Mesodermal cell (in vitro differentiated cells): Measurements from ENCODE around the gene CAPRIN1.
"Not testable (repeated sequence)": the region's sequence is repeated elsewhere in the genome, so short reads cannot be mapped to it uniquely, and the experiment has no call there.

ENCODE experiments used
- H3K27ac ChIP-seq: 2 replicates; pipeline ENCODE4 v1.7.0; 2013; ENCODE audit warnings: mild to moderate bottlenecking, low read depth, low read length, moderate library complexity; ENCODE audit not compliant: severe bottlenecking
- H3K36me3 ChIP-seq: 2 replicates; pipeline ENCODE4 v1.7.1; 2013; ENCODE audit warnings: mild to moderate bottlenecking, low read length, moderate library complexity; ENCODE audit not compliant: control insufficient read depth, insufficient read depth
- H3K4me1 ChIP-seq: one replicate; pipeline ENCODE4 v1.7.1; 2013; ENCODE audit warnings: mild to moderate bottlenecking, low read length; ENCODE audit not compliant: insufficient read depth, control insufficient read depth, poor library complexity, severe bottlenecking
- H3K4me3 ChIP-seq: 2 replicates; pipeline ENCODE4 v1.7.0; 2013; ENCODE audit warnings: low read length, control low read depth, mild to moderate bottlenecking; ENCODE audit not compliant: insufficient read depth, poor library complexity, severe bottlenecking; ENCODE audit errors: extremely low read depth
- H3K9me3 ChIP-seq: 2 replicates; pipeline ENCODE4 v1.7.1; 2013; ENCODE audit warnings: mild to moderate bottlenecking, low read length, moderate library complexity; ENCODE audit not compliant: control insufficient read depth
- WGBS, 2 experiments: methylation state at CpG; one replicate each; pipeline ENCODE4 v1.1.5; 2013; ENCODE audit warnings: missing lambda C conversion rate in 2 of 2; ENCODE audit not compliant: insufficient coverage in 2 of 2; 5-methylcytosine and 5-hydroxymethylcytosine counted together

The CAPRIN1 gene

DNA sequence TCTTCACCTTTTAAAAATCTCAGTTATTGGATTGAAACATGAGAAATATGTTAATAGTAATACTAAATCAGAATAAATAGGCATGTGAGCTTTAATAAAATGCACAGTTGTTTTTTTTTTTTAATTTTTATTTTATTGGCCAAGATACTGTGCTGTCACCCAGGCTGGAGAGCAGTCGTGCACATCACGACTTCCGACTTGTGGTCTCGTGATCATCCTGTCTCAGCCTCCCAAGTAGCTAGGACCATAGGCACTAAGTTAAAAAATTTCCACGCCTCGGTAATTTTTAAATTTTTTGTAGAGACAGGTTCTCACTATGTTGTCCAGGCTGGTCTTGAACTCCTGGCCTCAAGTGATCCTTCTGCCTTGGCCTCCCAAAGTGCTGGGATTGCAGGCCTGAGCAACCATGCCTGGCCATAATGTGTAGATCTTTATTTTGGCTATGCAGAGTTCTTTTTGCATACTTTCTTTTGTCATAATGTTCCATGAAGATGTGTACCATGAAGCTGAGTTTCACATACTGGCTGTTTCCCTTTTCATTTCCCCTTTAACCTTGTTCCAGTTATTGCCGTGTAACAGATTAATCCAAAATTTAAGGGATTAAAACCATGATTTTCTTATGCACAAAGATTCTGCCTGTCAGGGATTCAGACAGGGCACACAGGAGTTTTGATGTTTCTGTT lies 16.0 kb downstream of the CAPRIN1 start:
- Histone ChIP-seq H3K9me3 (no peaks in the 10 kb centered on the region), H3K4me3 (no peak overlapping the region), H3K36me3 (peaks cover 63% of the 10 kb centered on the region), H3K27ac (no peak overlapping the region), H3K4me1 (no peaks in the 10 kb centered on the region)
- 96 to 100% methylated on average over 7 of the region's 7 CpGs for WGBS, 2 experiments

GRCh38 chr11:34068111-34068510 lies 16.6 kb downstream of the CAPRIN1 start:
- Histone ChIP-seq H3K9me3 (no peaks in the 10 kb centered on the region), H3K36me3 (peaks cover 64% of the 10 kb centered on the region)
- WGBS, 2 experiments: 95 to 96% methylated on average over 2 of the region's 2 CpGs

GRCh38 chr11:34071306-34071705 lies 19.8 kb downstream of the CAPRIN1 start:
- not testable (repeated sequence) for H3K4me3 ChIP-seq, H3K27ac ChIP-seq, H3K9me3 ChIP-seq
- 90 to 96% methylated on average over 4 of the region's 8 CpGs for WGBS, 2 experiments
- peaks cover 11% of the 10 kb centered on the region for H3K4me1 ChIP-seq
- peaks cover 63% of the 10 kb centered on the region for H3K36me3 ChIP-seq

More at GRCh38 chr11:34068111-34068510, 16.6 kb downstream of the CAPRIN1 start:
- no peak overlapping the region for H3K4me3 ChIP-seq
- no peaks in the 10 kb centered on the region for H3K4me1 ChIP-seq
- H3K27ac ChIP-seq: no peak overlapping the region

DNA sequence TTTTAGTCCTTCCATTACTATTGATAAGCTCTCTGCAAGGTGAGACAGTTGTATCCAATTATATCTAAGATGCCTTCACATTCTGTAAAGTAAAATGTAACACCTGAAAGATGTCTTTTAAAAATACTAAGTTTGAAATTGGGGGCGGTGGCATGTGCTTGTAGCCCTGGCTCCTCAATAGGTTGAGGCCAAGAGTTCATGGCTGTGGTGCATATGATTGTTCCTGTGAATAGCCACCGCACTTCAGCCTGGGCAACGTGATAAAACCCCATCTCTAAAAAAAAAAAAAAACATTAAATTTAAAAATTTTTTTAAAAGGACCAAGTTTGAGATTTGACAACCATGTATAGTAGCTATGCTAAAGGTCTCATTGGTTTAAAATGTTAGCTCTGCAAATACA lies 20.5 kb downstream of the CAPRIN1 start:
- Histone ChIP-seq H3K4me1 (peaks cover 11% of the 10 kb centered on the region), H3K36me3 (peaks cover 65% of the 10 kb centered on the region), H3K4me3 (no peak overlapping the region), H3K27ac (no peak overlapping the region), H3K9me3 (no peaks in the 10 kb centered on the region)
- WGBS, 2 experiments: 100% methylated on average over 1 of the region's 3 CpGs; no CpG with 5 or more reads in 1 of the 2 experiments

DNA sequence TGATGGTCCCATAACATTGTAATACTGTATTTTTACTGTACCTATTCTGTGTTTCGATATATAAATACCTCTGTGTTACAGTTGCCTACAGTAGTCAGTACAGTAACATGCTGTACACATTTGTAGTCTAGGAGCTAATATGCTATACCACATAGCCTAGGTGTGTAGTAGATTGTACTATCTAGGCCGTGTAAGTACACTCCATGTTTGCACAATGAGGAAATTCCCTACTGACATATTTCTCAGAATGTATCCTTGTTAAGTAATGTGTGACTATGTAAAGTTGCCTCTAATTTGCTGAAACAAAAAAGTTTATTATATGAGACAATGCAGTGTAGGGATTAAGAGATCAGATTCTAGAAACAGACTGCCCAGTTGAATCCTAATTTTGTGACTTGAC lies 21.3 kb downstream of the CAPRIN1 start:
- Histone ChIP-seq H3K4me3 (no peak overlapping the region), H3K27ac (no peak overlapping the region), H3K4me1 (peaks cover 11% of the 10 kb centered on the region), H3K9me3 (no peaks in the 10 kb centered on the region), H3K36me3 (peaks cover 67% of the 10 kb centered on the region)
- WGBS, 2 experiments: 88% methylated on average over 1 of the region's 2 CpGs; no CpG with 5 or more reads in 1 of the 2 experiments

GRCh38 chr11:34074391-34074790 lies 22.9 kb downstream of the CAPRIN1 start:
- no peak overlapping the region for H3K4me3 ChIP-seq
- no peaks in the 10 kb centered on the region for H3K9me3 ChIP-seq
- peaks cover 71% of the 10 kb centered on the region for H3K36me3 ChIP-seq
- H3K4me1 ChIP-seq: peaks cover 11% of the 10 kb centered on the region
- H3K27ac ChIP-seq: no peak overlapping the region
- 83 to 100% methylated on average over 2 to 4 of the region's 4 CpGs for WGBS, 2 experiments

DNA sequence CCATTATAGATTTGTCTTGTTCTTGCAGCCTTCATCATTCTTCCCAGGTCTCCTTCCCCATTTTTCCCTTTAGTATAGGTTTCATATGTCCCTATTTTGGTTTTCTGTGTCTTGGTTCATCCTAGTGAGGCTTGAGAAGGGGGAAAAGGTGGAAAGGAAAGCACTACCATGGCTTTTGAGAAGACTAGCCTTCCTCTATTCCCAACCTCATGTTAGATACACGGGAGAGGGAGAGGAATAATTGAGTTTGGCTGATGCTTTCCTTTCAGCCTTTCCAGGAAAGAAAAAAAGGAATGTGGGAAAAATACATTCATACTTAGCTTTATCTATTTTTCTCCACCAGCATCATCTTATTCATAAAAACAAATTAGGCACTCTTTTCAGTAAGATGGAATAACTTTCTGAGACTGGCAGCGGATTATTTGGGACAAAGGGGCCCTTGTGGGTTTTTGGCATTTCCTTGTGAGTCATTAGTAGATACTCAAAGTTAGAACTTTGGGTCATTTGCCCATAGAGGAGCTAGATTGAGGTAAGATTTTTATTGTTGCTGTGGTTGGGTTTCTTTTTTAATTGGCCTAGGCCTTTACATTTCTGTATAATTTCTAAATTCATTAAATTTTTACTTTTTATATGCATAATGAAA lies 23.8 kb downstream of the CAPRIN1 start:
- Histone ChIP-seq H3K4me1 (peaks cover 11% of the 10 kb centered on the region), H3K4me3 (no peak overlapping the region), H3K27ac (peak overlapping the region; percentile 42), H3K36me3 (peaks cover 76% of the 10 kb centered on the region), H3K9me3 (no peaks in the 10 kb centered on the region)
- WGBS, 2 experiments: 70 to 100% methylated on average over 1 of the region's 2 CpGs

GRCh38 chr11:34080609-34081008 lies 29.1 kb downstream of the CAPRIN1 start:
- Histone ChIP-seq H3K4me1 (no peaks in the 10 kb centered on the region), H3K27ac (no peak overlapping the region), H3K9me3 (no peaks in the 10 kb centered on the region), H3K4me3 (no peak overlapping the region), H3K36me3 (peaks cover 89% of the 10 kb centered on the region)
- WGBS, 2 experiments: 100% methylated on average over 1 of the region's 4 CpGs

GRCh38 chr11:34084637-34085036 lies 33.1 kb downstream of the CAPRIN1 start:
- Histone ChIP-seq H3K4me3 (no peak overlapping the region), H3K27ac (no peak overlapping the region), H3K36me3 (peaks cover 95% of the 10 kb centered on the region), H3K4me1 (no peaks in the 10 kb centered on the region), H3K9me3 (no peaks in the 10 kb centered on the region)
- 51 to 69% methylated on average over 2 of the region's 2 CpGs for WGBS, 2 experiments

GRCh38 chr11:34086554-34087283 lies 35.2 kb downstream of the CAPRIN1 start:
- no peak overlapping the region for H3K27ac ChIP-seq
- H3K9me3 ChIP-seq: no peaks in the 10 kb centered on the region
- H3K4me1 ChIP-seq: no peaks in the 10 kb centered on the region
- no CpG with 5 or more reads among the region's 4 CpGs for WGBS, 2 experiments
- peaks cover 93% of the 10 kb centered on the region for H3K36me3 ChIP-seq
- H3K4me3 ChIP-seq: no peak overlapping the region
